ENCODE measurements around the gene SLC26A11. TPM values are rescaled to one million over a fixed set of nuclear protein-coding genes. Genes with fewer than 3 reads are reported as not detected.

Gene SLC26A11
- total RNA-seq, 1 donor from 2014 or later: 16.1 TPM

- H3K79me2 ChIP-seq (ENCODE audit: insufficient read depth, low read length): no peaks in the 10 kb centered on the region
- no peak overlapping the region for H3K27ac ChIP-seq (ENCODE audit: low read depth, low read length)
- peaks cover 4% of the 10 kb centered on the region for H4K20me1 ChIP-seq (ENCODE audit: insufficient read depth, low read length)
- DNase-seq (ENCODE audit: low read depth) (no peak), FAIRE-seq (no peak)
- H3K36me3 Mint-ChIP-seq (ENCODE audit: low read depth, unreplicated experiment): peaks cover 24% of the 10 kb centered on the region
- no peaks in the 10 kb centered on the region for H3K27me3 ChIP-seq (ENCODE audit: insufficient read depth, low read length)
- no peak overlapping the region for H3K9ac ChIP-seq (ENCODE audit: low read length)
- no peak overlapping the region for H3K4me2 ChIP-seq (ENCODE audit: low read length)
- no peaks in the 10 kb centered on the region for H3K4me1 ChIP-seq (ENCODE audit: insufficient read depth, low read length)
- H3K4me3 Mint-ChIP-seq (ENCODE audit: unreplicated experiment): no peak overlapping the region
- H3K27ac Mint-ChIP-seq (ENCODE audit: unreplicated experiment): no peak overlapping the region
- no peaks in the 10 kb centered on the region for H3K9me3 ChIP-seq (ENCODE audit: insufficient read depth, low read depth, low read length)
- TF ChIP-seq EZH2 (IDR thresholded peaks at IDR 0.05; ENCODE audit: insufficient read depth, low read length) (no peak), CTCF (IDR thresholded peaks at IDR 0.05; ENCODE audit: insufficient read depth, low read depth, low read length) (no peak)
- no peaks in the 10 kb centered on the region for H3K9me3 Mint-ChIP-seq (ENCODE audit: unreplicated experiment)
- no peak overlapping the region for H3K4me3 ChIP-seq (ENCODE audit: insufficient read depth, low read depth, low read length)
- peaks cover 6% of the 10 kb centered on the region for H3K36me3 ChIP-seq (ENCODE audit: insufficient read depth, low read length)
- H3K27me3 Mint-ChIP-seq (ENCODE audit: low read depth, unreplicated experiment): no peaks in the 10 kb centered on the region
- H3K4me1 Mint-ChIP-seq (ENCODE audit: low read depth, unreplicated experiment): no peaks in the 10 kb centered on the region
- H2AFZ ChIP-seq (ENCODE audit: low read depth, low read length): no peak overlapping the region
These were observed 74.4 kb downstream of the SLC26A11 start for GRCh38 chr17:80294653-80295052.

GRCh38 chr17:80295146-80295545 lies 74.9 kb downstream of the SLC26A11 start:
- no peaks in the 10 kb centered on the region for H3K4me1 Mint-ChIP-seq (ENCODE audit: low read depth, unreplicated experiment)

More at GRCh38 chr17:80295146-80295545, 74.9 kb downstream of the SLC26A11 start:
- Histone ChIP-seq H3K27ac (ENCODE audit: low read depth, low read length) (no peak overlapping the region), H3K27me3 (ENCODE audit: insufficient read depth, low read length) (no peaks in the 10 kb centered on the region), H3K4me2 (ENCODE audit: low read length) (no peak overlapping the region), H3K4me1 (ENCODE audit: insufficient read depth, low read length) (no peaks in the 10 kb centered on the region), H3K79me2 (ENCODE audit: insufficient read depth, low read length) (no peaks in the 10 kb centered on the region), H2AFZ (ENCODE audit: low read depth, low read length) (no peak overlapping the region), H3K9ac (ENCODE audit: low read length) (no peak overlapping the region), H3K9me3 (ENCODE audit: insufficient read depth, low read depth, low read length) (no peaks in the 10 kb centered on the region), H4K20me1 (ENCODE audit: insufficient read depth, low read length) (peaks cover 4% of the 10 kb centered on the region), H3K36me3 (ENCODE audit: insufficient read depth, low read length) (peaks cover 9% of the 10 kb centered on the region), H3K4me3 (ENCODE audit: insufficient read depth, low read depth, low read length) (no peak overlapping the region)
- DNase-seq (ENCODE audit: low read depth) (no peak), FAIRE-seq (no peak)
- no peaks in the 10 kb centered on the region for H3K27me3 Mint-ChIP-seq (ENCODE audit: low read depth, unreplicated experiment)
- no peaks in the 10 kb centered on the region for H3K9me3 Mint-ChIP-seq (ENCODE audit: unreplicated experiment)
- TF ChIP-seq CTCF (IDR thresholded peaks at IDR 0.05; ENCODE audit: insufficient read depth, low read depth, low read length) (no peak), EZH2 (IDR thresholded peaks at IDR 0.05; ENCODE audit: insufficient read depth, low read length) (no peak)
- H3K27ac Mint-ChIP-seq (ENCODE audit: unreplicated experiment): no peak overlapping the region
- peaks cover 28% of the 10 kb centered on the region for H3K36me3 Mint-ChIP-seq (ENCODE audit: low read depth, unreplicated experiment)
- H3K4me3 Mint-ChIP-seq (ENCODE audit: unreplicated experiment): no peak overlapping the region
